Measurements from ENCODE around the gene CFAP90.
A peak's percentile ranks its signal among the peaks of the same experiment; 100 is the strongest.

The CFAP90 gene

GRCh38 chr5:7868427-7868772 is 17.5 kb upstream of the CFAP90 start:
- DNase-seq (ENCODE audit: low spot score), result no peak

GRCh38 chr5:7867260-7867659 is 16.3 kb upstream of the CFAP90 start:
- no peak for DNase-seq (ENCODE audit: low spot score)

GRCh38 chr5:7866196-7866595 is 15.3 kb upstream of the CFAP90 start:
- DNase-seq (ENCODE audit: low spot score), result no peak

GRCh38 chr5:7857926-7858632 is 7.1 kb upstream of the CFAP90 start:
- no peak for DNase-seq (ENCODE audit: low spot score)

GRCh38 chr5:7857361-7857760 is 6.4 kb upstream of the CFAP90 start:
- DNase-seq (ENCODE audit: low spot score), result no peak

- DNase-seq (ENCODE audit: low spot score), result peak; percentile 46
These were observed 5.9 kb upstream of the CFAP90 start for GRCh38 chr5:7856855-7857254.

GRCh38 chr5:7855611-7856010 is 4.7 kb upstream of the CFAP90 start:
- DNase-seq (ENCODE audit: low spot score), result no peak

- DNase-seq (ENCODE audit: low spot score), result no peak
These were observed 2.1 kb upstream of the CFAP90 start for GRCh38 chr5:7852988-7853387.

- DNase-seq (ENCODE audit: low spot score), result no peak
These were observed 1.6 kb upstream of the CFAP90 start for GRCh38 chr5:7852542-7852941.

GRCh38 chr5:7851617-7852289 is 820 bp upstream of the CFAP90 start:
- no peak for DNase-seq (ENCODE audit: low spot score)

GRCh38 chr5:7851240-7851592 is 283 bp upstream of the CFAP90 start:
- no peak for DNase-seq (ENCODE audit: low spot score)

- DNase-seq (ENCODE audit: low spot score), result no peak
These were observed 1.1 kb downstream of the CFAP90 start for GRCh38 chr5:7849681-7850394.

- no peak for DNase-seq (ENCODE audit: low spot score)
These were observed 2.6 kb downstream of the CFAP90 start for GRCh38 chr5:7848296-7848695.

- no peak for DNase-seq (ENCODE audit: low spot score)
These were observed 4.6 kb downstream of the CFAP90 start for GRCh38 chr5:7846327-7846726.

- DNase-seq (ENCODE audit: low spot score), result no peak
These were observed 5.4 kb downstream of the CFAP90 start for GRCh38 chr5:7845557-7845956.

GRCh38 chr5:7844901-7845300 is 6.0 kb downstream of the CFAP90 start:
- no peak for DNase-seq (ENCODE audit: low spot score)

- no peak for DNase-seq (ENCODE audit: low spot score)
These were observed 8.4 kb downstream of the CFAP90 start for GRCh38 chr5:7842531-7842930.

GRCh38 chr5:7837403-7837802 is 13.5 kb downstream of the CFAP90 start:
- no peak for DNase-seq (ENCODE audit: low spot score)

- no peak for DNase-seq (ENCODE audit: low spot score)
These were observed 16.0 kb downstream of the CFAP90 start for GRCh38 chr5:7834982-7835381.

GRCh38 chr5:7828269-7828668 is 22.7 kb downstream of the CFAP90 start:
- no peak for DNase-seq (ENCODE audit: low spot score)

GRCh38 chr5:7827610-7828009 is 23.3 kb downstream of the CFAP90 start:
- DNase-seq (ENCODE audit: low spot score), result no peak

GRCh38 chr5:7825630-7826029 is 25.3 kb downstream of the CFAP90 start:
- DNase-seq (ENCODE audit: low spot score), result no peak

GRCh38 chr5:7824995-7825394 is 25.9 kb downstream of the CFAP90 start:
- DNase-seq (ENCODE audit: low spot score), result no peak

Data from CD4-positive, alpha-beta T cell treated with Interleukin-6 at 100 ng/mL for 8 hours (primary cell).